Measurements from ENCODE around the gene RGS16. TPM values are rescaled to one million over a fixed set of nuclear protein-coding genes. Genes with fewer than 3 reads are reported as not detected.

RGS16 gene
- polyA plus RNA-seq, 1 of the 3 experiments (the other 2 are of a cell fraction): 0.79 TPM

DNA sequence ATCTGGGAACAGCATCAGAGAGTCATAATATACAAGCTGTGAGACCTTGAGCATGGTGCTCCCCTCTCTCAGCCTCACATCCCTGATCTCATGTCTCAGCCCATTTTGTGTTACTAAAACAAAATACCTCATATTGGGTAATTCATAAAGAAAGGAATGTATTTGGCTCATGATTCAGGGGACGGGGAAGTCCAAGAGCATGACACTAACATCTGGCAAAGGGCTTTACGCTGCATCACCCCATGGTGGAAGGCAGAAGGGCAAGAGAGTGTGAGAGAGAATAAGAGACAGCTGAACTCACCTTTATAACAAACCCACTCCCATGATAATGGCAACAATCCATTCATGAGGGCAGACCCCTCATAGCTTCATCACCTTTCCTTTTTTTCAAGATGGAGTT lies 51.7 kb downstream of the RGS16 start (continued):
- TF ChIP-seq, protein P1, sequence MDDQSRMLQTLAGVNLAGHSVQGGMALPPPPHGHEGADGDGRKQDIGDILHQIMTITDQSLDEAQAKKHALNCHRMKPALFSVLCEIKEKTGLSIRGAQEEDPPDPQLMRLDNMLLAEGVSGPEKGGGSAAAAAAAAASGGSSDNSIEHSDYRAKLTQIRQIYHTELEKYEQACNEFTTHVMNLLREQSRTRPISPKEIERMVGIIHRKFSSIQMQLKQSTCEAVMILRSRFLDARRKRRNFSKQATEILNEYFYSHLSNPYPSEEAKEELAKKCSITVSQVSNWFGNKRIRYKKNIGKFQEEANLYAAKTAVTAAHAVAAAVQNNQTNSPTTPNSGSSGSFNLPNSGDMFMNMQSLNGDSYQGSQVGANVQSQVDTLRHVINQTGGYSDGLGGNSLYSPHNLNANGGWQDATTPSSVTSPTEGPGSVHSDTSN (IDR thresholded peaks at IDR 0.05): no peak
- no peak for TF ChIP-seq RAD21 (IDR thresholded peaks at IDR 0.05; ENCODE audit: low read length)
- TF ChIP-seq JUND (IDR thresholded peaks at IDR 0.05): no peak
- TF ChIP-seq, protein P2, sequence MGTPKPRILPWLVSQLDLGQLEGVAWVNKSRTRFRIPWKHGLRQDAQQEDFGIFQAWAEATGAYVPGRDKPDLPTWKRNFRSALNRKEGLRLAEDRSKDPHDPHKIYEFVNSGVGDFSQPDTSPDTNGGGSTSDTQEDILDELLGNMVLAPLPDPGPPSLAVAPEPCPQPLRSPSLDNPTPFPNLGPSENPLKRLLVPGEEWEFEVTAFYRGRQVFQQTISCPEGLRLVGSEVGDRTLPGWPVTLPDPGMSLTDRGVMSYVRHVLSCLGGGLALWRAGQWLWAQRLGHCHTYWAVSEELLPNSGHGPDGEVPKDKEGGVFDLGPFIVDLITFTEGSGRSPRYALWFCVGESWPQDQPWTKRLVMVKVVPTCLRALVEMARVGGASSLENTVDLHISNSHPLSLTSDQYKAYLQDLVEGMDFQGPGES (IDR thresholded peaks at IDR 0.05; ENCODE audit: low read depth, low read length): no peak
- TF ChIP-seq EP300 (IDR thresholded peaks at IDR 0.05; ENCODE audit: borderline replicate concordance in 1 of 2, low read depth in 1 of 2, low read length in 1 of 2): no peak
- no peak for TF ChIP-seq FOXJ3 (CRISPR knock-in tag; IDR thresholded peaks at IDR 0.05)
- TF ChIP-seq TEAD4 (IDR thresholded peaks at IDR 0.05; ENCODE audit: borderline replicate concordance, insufficient read depth): no peak
- TF ChIP-seq, protein P3, sequence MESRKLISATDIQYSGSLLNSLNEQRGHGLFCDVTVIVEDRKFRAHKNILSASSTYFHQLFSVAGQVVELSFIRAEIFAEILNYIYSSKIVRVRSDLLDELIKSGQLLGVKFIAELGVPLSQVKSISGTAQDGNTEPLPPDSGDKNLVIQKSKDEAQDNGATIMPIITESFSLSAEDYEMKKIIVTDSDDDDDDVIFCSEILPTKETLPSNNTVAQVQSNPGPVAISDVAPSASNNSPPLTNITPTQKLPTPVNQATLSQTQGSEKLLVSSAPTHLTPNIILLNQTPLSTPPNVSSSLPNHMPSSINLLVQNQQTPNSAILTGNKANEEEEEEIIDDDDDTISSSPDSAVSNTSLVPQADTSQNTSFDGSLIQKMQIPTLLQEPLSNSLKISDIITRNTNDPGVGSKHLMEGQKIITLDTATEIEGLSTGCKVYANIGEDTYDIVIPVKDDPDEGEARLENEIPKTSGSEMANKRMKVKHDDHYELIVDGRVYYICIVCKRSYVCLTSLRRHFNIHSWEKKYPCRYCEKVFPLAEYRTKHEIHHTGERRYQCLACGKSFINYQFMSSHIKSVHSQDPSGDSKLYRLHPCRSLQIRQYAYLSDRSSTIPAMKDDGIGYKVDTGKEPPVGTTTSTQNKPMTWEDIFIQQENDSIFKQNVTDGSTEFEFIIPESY (IDR thresholded peaks at IDR 0.05; ENCODE audit: borderline replicate concordance, low read depth): no peak
- TF ChIP-seq YY1 (IDR thresholded peaks at IDR 0.05; ENCODE audit: low read depth): no peak
- TF ChIP-seq FOXM1 (IDR thresholded peaks at IDR 0.05; ENCODE audit: low read depth): no peak
- no peak for TF ChIP-seq RXRA (IDR thresholded peaks at IDR 0.05; ENCODE audit: borderline replicate concordance, low read depth)
- no peak for TF ChIP-seq CHD2 (IDR thresholded peaks at IDR 0.05; ENCODE audit: low read length, partially characterized antibody)

DNA sequence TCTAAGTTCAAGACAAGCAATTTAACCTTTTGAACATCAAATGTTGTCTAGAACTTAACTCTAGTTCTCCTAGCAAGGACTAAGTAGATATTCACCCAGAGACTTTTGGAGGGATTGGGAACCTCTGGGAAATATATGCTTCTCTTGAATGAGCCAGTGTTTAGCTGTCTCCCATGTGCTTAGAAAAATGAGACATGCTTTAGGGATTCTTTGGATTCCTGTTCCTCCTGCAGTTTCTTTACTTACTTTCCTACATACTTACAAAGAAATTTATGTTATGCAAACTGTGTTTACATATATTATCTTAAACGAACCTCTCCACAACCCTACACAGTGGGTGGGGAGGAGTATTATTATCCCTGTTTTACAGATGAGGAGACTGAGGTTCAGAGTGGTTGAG lies 54.4 kb downstream of the RGS16 start:
- Histone ChIP-seq H3K9me2 (no peaks in the 10 kb centered on the region), H3K4me2 (no peak overlapping the region), H3K27ac (ENCODE audit: low read depth in 2 of 2, low read length in 1 of 2) (no peak overlapping the region), H3K9ac (no peak overlapping the region), H2AFZ (ENCODE audit: low read depth) (no peak overlapping the region), H3K36me3 (replicated peaks in 1 of 2; ENCODE audit: control insufficient read depth in 1 of 2, insufficient read depth in 2 of 2, low read length in 1 of 2) (no peaks in the 10 kb centered on the region), H4K20me1 (ENCODE audit: insufficient read depth) (no peaks in the 10 kb centered on the region), H3F3A (replicated peaks; ENCODE audit: insufficient read depth) (no peaks in the 10 kb centered on the region), H3K79me2 (ENCODE audit: insufficient read depth) (no peaks in the 10 kb centered on the region), H3K27me3 (ENCODE audit: insufficient read depth) (no peaks in the 10 kb centered on the region), H3K4me1 (ENCODE audit: control insufficient read depth in 1 of 2, insufficient read depth in 2 of 2, low read depth in 1 of 2, low read length in 1 of 2) (no peaks in the 10 kb centered on the region), H3K9me3 (no peaks in the 10 kb centered on the region), H3K4me3 (ENCODE audit: low read depth in 2 of 2, low read length in 1 of 2) (no peak overlapping the region)
- ChIA-PET CTCF (no interaction called here), POLR2A (no interaction called here)
- 0% methylated on average over 1 of the region's 1 CpG for whole genome bisulfite sequencing (ENCODE audit: low lambda C conversion rate)
- no peak for DNase-seq
- TF ChIP-seq, protein P1 (IDR thresholded peaks at IDR 0.05): no peak
- TF ChIP-seq FOXM1 (IDR thresholded peaks at IDR 0.05; ENCODE audit: low read depth) (no peak), NFIC (IDR thresholded peaks at IDR 0.05; ENCODE audit: borderline replicate concordance) (no peak), TEAD4 (IDR thresholded peaks at IDR 0.05; ENCODE audit: borderline replicate concordance, insufficient read depth) (no peak), RFX5 (IDR thresholded peaks at IDR 0.05; ENCODE audit: low read length) (no peak), CHD2 (IDR thresholded peaks at IDR 0.05; ENCODE audit: low read length, partially characterized antibody) (no peak), GABPA (IDR thresholded peaks at IDR 0.05; ENCODE audit: low read depth) (no peak), POLR2AphosphoS5 (IDR thresholded peaks at IDR 0.05; ENCODE audit: low read depth, low read length) (no peak), EZH2phosphoT487 (IDR thresholded peaks at IDR 0.05; ENCODE audit: borderline replicate concordance, low read depth) (no peak)
- TF ChIP-seq, protein P4, sequence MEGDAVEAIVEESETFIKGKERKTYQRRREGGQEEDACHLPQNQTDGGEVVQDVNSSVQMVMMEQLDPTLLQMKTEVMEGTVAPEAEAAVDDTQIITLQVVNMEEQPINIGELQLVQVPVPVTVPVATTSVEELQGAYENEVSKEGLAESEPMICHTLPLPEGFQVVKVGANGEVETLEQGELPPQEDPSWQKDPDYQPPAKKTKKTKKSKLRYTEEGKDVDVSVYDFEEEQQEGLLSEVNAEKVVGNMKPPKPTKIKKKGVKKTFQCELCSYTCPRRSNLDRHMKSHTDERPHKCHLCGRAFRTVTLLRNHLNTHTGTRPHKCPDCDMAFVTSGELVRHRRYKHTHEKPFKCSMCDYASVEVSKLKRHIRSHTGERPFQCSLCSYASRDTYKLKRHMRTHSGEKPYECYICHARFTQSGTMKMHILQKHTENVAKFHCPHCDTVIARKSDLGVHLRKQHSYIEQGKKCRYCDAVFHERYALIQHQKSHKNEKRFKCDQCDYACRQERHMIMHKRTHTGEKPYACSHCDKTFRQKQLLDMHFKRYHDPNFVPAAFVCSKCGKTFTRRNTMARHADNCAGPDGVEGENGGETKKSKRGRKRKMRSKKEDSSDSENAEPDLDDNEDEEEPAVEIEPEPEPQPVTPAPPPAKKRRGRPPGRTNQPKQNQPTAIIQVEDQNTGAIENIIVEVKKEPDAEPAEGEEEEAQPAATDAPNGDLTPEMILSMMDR (IDR thresholded peaks at IDR 0.05): no peak
- TF ChIP-seq, protein P5, sequence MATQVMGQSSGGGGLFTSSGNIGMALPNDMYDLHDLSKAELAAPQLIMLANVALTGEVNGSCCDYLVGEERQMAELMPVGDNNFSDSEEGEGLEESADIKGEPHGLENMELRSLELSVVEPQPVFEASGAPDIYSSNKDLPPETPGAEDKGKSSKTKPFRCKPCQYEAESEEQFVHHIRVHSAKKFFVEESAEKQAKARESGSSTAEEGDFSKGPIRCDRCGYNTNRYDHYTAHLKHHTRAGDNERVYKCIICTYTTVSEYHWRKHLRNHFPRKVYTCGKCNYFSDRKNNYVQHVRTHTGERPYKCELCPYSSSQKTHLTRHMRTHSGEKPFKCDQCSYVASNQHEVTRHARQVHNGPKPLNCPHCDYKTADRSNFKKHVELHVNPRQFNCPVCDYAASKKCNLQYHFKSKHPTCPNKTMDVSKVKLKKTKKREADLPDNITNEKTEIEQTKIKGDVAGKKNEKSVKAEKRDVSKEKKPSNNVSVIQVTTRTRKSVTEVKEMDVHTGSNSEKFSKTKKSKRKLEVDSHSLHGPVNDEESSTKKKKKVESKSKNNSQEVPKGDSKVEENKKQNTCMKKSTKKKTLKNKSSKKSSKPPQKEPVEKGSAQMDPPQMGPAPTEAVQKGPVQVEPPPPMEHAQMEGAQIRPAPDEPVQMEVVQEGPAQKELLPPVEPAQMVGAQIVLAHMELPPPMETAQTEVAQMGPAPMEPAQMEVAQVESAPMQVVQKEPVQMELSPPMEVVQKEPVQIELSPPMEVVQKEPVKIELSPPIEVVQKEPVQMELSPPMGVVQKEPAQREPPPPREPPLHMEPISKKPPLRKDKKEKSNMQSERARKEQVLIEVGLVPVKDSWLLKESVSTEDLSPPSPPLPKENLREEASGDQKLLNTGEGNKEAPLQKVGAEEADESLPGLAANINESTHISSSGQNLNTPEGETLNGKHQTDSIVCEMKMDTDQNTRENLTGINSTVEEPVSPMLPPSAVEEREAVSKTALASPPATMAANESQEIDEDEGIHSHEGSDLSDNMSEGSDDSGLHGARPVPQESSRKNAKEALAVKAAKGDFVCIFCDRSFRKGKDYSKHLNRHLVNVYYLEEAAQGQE (IDR thresholded peaks at IDR 0.05; ENCODE audit: low read depth, low read length): no peak
